IPS DF 6.9 (cell line): ENCODE data around the gene SUPT20HL1.
"Not testable (repeated sequence)": the region's sequence is repeated elsewhere in the genome, so short reads cannot be mapped to it uniquely, and the experiment has no call there.

Source experiments
- DNase-seq: peaks from one replicate; pipeline ENCODE4 v3.0.0-alpha.2; 2013; ENCODE audit warnings: low read depth, low spot score
- H3K27ac ChIP-seq: one replicate; pipeline ENCODE4 v1.5.1; 2013; ENCODE audit warnings: low read length, control low read depth
- H3K27me3 ChIP-seq: 2 replicates; pipeline ENCODE4 v1.6.1; 2013; ENCODE audit warnings: mild to moderate bottlenecking, low read length; ENCODE audit not compliant: control insufficient read depth, insufficient read depth
- H3K36me3 ChIP-seq: 2 replicates; pipeline ENCODE4 v1.6.1; 2013; ENCODE audit warnings: low read length; ENCODE audit not compliant: control insufficient read depth, insufficient read depth
- H3K4me1 ChIP-seq: 2 replicates; pipeline ENCODE4 v1.6.1; 2013; ENCODE audit warnings: low read length; ENCODE audit not compliant: control insufficient read depth, insufficient read depth
- H3K4me3 ChIP-seq: 2 replicates; pipeline ENCODE4 v1.5.1; 2013; ENCODE audit warnings: mild to moderate bottlenecking, low read length
- H3K9me3 ChIP-seq: 2 replicates; pipeline ENCODE4 v1.6.1; 2013; ENCODE audit warnings: low read length, inconsistent platforms; ENCODE audit not compliant: control insufficient read depth, insufficient read depth
- WGBS: extraction: QIAGEN DNeasy Blood & Tissue Kit; methylation state at CpG from one replicate; pipeline ENCODE4 v1.1.7; 2013; ENCODE audit warnings: mixed read lengths, missing lambda C conversion rate; ENCODE audit not compliant: insufficient read length, insufficient coverage; 5-methylcytosine and 5-hydroxymethylcytosine counted together

SUPT20HL1 gene

DNA sequence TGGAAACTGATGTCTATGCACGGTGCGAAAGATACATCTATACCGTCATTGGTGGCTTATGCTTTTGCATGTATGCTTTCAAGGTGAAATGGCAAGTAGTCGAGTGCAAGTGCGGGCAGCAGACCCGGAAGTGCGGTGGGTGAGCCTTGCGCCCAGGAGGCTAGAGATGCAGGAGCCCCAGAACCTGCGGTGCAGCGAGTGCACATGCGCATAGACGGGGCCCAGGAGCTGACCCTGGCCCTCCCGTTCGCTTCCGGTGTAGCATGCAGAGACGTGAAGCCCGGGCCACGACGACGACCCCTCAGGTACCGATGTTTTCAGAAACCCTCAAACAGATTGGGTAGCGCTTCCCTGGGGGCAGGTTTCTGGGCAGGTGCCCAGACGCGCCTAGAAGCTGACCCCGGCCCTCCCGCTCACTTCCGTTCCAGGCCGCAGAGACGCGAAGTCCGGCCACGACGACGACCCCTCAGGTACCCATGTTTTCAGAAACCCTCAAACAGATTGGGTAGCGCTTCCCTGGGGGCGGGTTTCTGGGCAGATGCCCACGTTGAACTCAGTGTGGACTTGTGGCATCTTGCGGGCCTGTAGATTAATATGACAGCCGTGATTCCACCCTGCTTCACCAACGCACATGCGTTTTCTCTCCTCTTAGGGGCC is 1.8 kb downstream of the SUPT20HL1 start:
- DNase-seq, H3K9me3 ChIP-seq, H3K4me3 ChIP-seq, H3K27me3 ChIP-seq, H3K27ac ChIP-seq, H3K36me3 ChIP-seq, H3K4me1 ChIP-seq: not testable (repeated sequence)
- no CpG with 5 or more reads among the region's 41 CpGs for WGBS

DNA sequence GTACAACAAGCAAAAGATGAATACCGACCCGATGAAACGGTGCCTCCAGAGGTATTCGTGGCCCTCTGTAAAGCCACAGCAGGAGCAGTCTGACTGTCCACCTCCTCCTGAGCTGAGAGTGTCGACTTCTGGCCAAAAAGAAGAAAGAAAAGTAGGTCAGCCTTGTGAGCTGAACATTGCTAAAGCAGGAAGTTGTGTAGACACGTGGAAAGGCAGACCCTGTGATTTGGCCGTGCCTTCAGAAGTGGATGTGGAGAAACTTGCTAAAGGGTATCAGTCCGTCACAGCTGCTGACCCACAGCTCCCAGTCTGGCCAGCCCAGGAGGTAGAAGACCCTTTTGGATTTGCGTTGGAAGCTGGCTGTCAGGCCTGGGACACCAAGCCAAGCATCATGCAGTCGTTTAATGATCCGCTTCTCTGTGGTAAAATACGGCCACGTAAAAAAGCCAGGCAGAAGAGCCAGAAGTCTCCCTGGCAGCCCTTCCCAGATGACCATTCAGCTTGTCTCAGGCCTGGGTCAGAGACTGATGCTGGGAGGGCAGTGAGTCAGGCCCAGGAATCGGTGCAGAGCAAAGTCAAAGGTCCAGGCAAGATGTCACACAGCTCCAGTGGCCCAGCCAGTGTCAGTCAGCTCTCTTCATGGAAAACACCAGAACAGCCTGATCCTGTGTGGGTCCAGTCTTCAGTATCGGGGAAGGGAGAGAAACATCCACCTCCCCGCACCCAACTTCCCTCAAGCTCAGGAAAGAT is 3.2 kb downstream of the SUPT20HL1 start:
- H3K27ac ChIP-seq, H3K4me3 ChIP-seq, H3K27me3 ChIP-seq, H3K36me3 ChIP-seq, H3K4me1 ChIP-seq, H3K9me3 ChIP-seq, DNase-seq: not testable (repeated sequence)
- WGBS, result no CpG with 5 or more reads among the region's 16 CpGs

DNA sequence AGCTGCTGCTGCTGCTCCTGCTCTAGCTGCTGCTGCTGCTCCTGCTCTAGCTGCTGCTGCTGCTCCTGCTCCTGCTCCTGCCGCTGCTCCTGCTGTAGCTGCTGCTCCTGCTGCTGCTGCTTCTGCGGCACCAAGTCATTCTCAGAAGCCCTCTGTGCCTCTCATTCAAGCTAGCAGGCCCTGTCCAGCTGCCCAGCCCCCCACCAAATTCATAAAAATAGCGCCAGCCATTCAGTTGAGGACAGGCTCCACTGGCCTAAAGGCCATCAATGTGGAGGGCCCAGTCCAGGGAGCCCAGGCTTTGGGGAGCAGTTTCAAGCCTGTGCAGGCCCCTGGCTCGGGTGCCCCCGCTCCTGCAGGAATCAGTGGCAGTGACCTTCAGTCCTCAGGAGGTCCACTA is 3.9 kb downstream of the SUPT20HL1 start:
- Histone ChIP-seq H3K27ac (no peak overlapping the region), H3K27me3 (no peaks in the 10 kb centered on the region), H3K4me1 (peaks cover 1% of the 10 kb centered on the region; the same call in 1 of the 2 replicates), H3K36me3 (no peaks in the 10 kb centered on the region), H3K4me3 (no peak overlapping the region), H3K9me3 (no peaks in the 10 kb centered on the region)
- WGBS, result no CpG with 5 or more reads among the region's 5 CpGs
- DNase-seq, result no peak

DNA sequence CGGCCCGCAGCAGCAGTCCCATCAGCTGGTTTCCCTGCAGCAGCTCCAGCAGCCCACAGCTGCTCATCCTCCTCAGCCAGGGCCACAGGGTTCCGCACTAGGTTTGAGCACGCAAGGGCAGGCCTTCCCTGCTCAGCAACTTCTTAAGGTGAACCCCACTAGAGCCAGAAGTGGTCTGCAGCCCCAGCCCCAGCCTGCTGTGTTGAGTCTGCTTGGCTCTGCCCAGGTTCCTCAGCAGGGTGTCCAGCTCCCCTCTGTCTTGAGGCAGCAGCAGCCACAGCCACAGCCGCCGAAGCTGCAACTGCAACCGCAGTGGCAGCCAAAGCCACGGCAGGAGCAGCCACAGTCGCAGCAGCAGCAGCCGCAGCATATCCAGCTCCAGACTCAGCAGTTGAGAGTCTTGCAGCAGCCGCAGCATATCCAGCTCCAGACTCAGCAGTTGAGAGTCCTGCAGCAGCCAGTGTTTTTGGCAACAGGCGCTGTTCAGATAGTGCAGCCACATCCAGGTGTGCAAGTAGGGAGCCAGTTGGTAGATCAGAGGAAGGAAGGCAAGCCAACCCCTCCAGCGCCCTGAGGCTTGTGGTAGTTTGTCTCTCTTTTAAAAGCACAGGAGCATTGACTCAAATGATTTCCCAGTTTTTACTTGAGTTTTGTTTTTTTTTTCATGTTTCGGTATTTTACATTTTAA is 4.6 kb downstream of the SUPT20HL1 start:
- Histone ChIP-seq H3K36me3 (no peaks in the 10 kb centered on the region), H3K4me1 (peaks cover 1% of the 10 kb centered on the region; the same call in 1 of the 2 replicates), H3K27me3 (no peaks in the 10 kb centered on the region), H3K4me3 (no peak overlapping the region), H3K9me3 (no peaks in the 10 kb centered on the region), H3K27ac (no peak overlapping the region)
- WGBS, result no CpG with 5 or more reads among the region's 14 CpGs
- no peak for DNase-seq

DNA sequence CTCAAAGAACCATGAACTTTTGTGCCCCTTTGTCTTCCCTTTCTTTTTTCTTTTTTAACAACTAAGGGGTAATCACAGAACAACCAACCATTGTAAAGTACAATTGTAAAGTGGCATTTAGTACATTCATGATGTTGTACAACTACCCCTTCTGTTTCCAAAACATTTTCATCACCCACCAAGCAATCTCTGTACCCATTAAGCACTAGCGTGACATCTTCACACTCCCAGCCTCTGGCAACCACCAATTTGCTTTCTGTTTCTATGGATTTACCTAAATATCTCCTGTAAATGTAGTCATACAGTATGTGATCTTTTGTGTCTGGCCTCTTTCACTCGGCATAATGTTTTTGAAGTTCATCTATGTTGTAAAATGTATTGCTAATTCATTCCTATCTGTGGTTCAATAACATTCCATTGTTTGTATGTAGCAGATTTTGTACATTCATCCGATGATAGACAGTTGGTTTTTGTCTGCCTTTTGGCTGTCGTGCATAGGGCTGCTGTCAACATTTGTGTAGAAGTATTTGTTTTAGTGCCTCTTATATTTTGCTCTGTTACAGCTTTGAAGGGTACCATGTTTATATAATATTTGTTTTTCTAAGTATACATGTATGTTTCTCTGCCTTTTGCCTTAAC is 6.4 kb downstream of the SUPT20HL1 start:
- not testable (repeated sequence) for H3K4me1 ChIP-seq, H3K27ac ChIP-seq, DNase-seq, H3K9me3 ChIP-seq, H3K27me3 ChIP-seq, H3K4me3 ChIP-seq, H3K36me3 ChIP-seq
- no CpG with 5 or more reads among the region's 4 CpGs for WGBS

DNA sequence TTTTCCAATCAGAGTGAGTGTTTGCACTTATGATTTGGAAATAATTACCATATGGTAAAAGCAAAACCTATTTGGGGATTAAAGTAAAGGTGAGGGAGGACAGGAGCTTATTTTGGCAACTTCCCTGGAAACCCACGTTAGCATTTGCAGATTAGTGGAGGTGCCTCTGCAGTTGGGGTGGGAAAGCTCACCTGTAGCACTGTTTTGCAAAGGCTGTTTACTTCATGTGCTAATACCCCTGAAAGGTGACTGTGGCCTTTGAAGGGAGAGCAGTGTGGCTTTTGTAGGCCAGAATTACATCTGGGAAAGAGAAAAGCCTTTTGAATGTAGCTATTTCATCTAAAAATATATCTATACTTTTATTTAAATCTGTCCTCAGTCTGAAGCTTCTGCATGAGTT is 9.4 kb downstream of the SUPT20HL1 start:
- DNase-seq, result no peak
- WGBS, result no CpG with 5 or more reads among the region's 1 CpG
- no peaks in the 10 kb centered on the region for H3K36me3 ChIP-seq
- peaks cover 4% of the 10 kb centered on the region for H3K4me1 ChIP-seq
- no peaks in the 10 kb centered on the region for H3K9me3 ChIP-seq
- no peak overlapping the region for H3K27ac ChIP-seq
- H3K27me3 ChIP-seq, result no peaks in the 10 kb centered on the region
- H3K4me3 ChIP-seq, result no peak overlapping the region

DNA sequence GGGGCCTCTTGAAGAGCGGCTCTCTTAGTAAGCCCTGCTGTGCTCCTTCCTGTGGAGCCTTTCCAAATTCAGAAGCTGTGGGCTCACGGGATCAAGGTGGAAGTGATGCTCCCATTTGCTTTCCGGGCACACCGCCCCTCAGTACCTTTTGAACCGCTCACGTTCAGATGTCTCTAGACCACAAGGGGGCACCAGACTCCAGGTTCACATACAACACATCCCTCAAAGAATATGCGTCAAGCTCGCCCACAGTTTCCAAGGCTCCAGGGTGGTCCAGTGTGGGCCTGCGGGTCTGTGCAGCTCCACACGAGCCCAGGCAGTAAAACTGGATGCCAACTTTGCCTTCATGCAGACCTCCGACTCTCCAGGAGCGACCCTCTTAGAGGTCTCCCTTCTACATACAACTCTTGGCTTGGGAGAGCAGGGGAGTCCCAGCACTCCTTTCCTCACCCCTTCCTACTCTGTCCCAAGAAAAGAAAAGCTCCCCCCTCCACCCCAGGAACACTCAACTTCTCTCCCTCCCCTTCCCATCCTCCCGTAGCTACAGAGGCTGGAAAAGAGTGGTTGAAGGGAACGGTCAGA is 11.0 kb downstream of the SUPT20HL1 start:
- H3K4me3 ChIP-seq, result no peak overlapping the region
- no peaks in the 10 kb centered on the region for H3K9me3 ChIP-seq
- no peaks in the 10 kb centered on the region for H3K36me3 ChIP-seq
- no CpG with 5 or more reads among the region's 14 CpGs for WGBS
- DNase-seq, result no peak
- H3K27me3 ChIP-seq, result no peaks in the 10 kb centered on the region
- no peak overlapping the region for H3K27ac ChIP-seq
- peaks cover 6% of the 10 kb centered on the region; the same call in 1 of the 2 replicates for H3K4me1 ChIP-seq

DNA sequence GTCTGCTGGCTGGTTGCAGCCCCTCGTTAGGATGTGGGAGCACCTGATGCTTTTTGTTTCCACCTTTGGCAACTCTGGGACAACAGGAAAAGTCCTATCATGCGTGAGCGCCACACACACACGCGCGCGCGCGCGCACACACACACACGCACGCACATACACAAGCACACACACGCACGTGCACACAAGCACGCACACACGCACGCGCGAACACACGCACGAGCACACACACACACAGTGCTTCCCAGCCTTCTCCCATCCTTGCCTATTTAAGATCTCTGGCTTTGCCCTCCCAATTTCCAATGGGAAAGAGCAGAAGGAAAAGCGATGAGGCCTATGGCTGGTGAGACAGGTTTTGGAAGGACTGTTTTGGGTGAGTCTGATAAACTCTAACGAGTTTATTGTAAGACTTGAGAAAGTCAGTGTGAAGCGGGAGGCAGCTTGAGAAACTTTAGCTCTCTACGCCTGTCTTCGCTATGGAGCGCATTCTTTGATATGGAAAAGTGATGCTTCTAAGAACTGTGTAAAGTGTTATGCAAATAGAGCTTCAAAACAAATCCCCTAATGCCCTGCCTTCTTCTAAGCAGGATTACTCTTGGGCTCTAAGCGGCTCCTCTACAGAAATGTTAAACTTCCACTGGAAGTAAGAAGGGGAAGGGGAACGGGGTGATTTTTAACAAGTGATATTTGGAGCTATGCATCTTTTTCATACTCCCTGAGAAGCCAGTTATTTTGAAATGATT is 11.8 kb downstream of the SUPT20HL1 start:
- Histone ChIP-seq H3K27ac (no peak overlapping the region), H3K9me3 (no peaks in the 10 kb centered on the region), H3K36me3 (no peaks in the 10 kb centered on the region), H3K4me1 (peaks cover 6% of the 10 kb centered on the region; the same call in 1 of the 2 replicates), H3K4me3 (no peak overlapping the region), H3K27me3 (no peaks in the 10 kb centered on the region)
- no peak for DNase-seq
- no CpG with 5 or more reads among the region's 29 CpGs for WGBS

DNA sequence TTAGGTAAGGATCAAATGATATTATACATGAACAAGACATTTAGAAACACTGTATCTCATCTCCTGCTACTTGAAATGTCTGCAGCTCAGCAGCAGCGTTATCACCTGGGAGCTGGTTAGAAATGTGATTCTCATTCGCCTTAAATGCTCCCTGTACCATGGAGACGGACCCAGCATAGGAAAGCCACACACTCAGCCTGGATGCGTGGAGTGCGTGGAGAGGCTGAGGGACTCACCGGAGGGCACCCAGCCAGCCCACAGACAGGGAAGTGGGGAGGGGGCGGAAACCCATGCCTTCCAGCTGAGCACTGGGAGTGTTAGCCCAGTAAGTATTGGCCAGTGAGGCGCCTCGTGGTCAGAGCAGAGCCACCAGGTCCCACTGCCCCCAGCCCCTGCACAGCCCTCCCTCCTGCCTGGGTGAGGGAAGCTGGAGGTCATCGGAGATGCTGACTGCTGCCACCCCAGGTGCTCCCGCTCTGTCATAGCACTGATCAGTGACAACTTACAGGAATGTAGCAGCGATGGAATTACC is 15.2 kb downstream of the SUPT20HL1 start:
- no peaks in the 10 kb centered on the region for H3K27me3 ChIP-seq
- H3K36me3 ChIP-seq, result no peaks in the 10 kb centered on the region
- H3K4me1 ChIP-seq, result peaks cover 6% of the 10 kb centered on the region; the same call in 1 of the 2 replicates
- no peak overlapping the region for H3K4me3 ChIP-seq
- WGBS, result no CpG with 5 or more reads among the region's 12 CpGs
- H3K9me3 ChIP-seq, result no peaks in the 10 kb centered on the region
- DNase-seq, result no peak
- H3K27ac ChIP-seq, result no peak overlapping the region
